Keratinocyte (primary cell): Measurements from ENCODE around the gene CPED1. TPM values are rescaled to one million over a fixed set of nuclear protein-coding genes. Genes with fewer than 3 reads are reported as not detected.

Experiments used
- DNase-seq: peaks from one replicate; pipeline ENCODE4 v3.0.0-alpha.2; 2011; ENCODE audit warnings: low read depth, missing footprints, low spot score
- FAIRE-seq: peaks from 2 replicates; lab custom pipeline; 2011; peaks lifted over from hg19 to GRCh38; lab: Jason Lieb, UNC
- H2AFZ ChIP-seq: 2 replicates; pipeline ENCODE4 v1.6.0; 2012; ENCODE audit warnings: low read length, control low read depth, inconsistent platforms; ENCODE audit not compliant: control insufficient read depth
- H3K27ac ChIP-seq: 2 replicates; pipeline ENCODE4 v1.5.1; 2011; ENCODE audit warnings: low read length; ENCODE audit not compliant: control insufficient read depth, insufficient read depth
- H3K27me3 ChIP-seq: 3 replicates; pipeline ENCODE4 v1.6.0; 2011; ENCODE audit warnings: low read length; ENCODE audit not compliant: control insufficient read depth, insufficient read depth; ENCODE audit errors: extremely low read depth
- H3K36me3 ChIP-seq, 2 experiments: 2 replicates in 1 of 2; 3 replicates in 1 of 2; pipeline ENCODE4 v1.5.1; 2011; ENCODE audit warnings: low read length in 2 of 2, mild to moderate bottlenecking in 1 of 2; ENCODE audit not compliant: control insufficient read depth in 2 of 2, insufficient read depth in 2 of 2; ENCODE audit errors: extremely low read depth in 1 of 2
- H3K4me1 ChIP-seq: 3 replicates; pipeline ENCODE4 v1.5.1; 2011; ENCODE audit warnings: low read length; ENCODE audit not compliant: control insufficient read depth, insufficient read depth; ENCODE audit errors: extremely low read depth
- H3K4me2 ChIP-seq: 3 replicates; pipeline ENCODE4 v1.6.0; 2011; ENCODE audit warnings: low read depth, low read length; ENCODE audit not compliant: control insufficient read depth, insufficient read depth; ENCODE audit errors: extremely low read depth
- H3K4me3 ChIP-seq, 3 experiments: fragments of 200-600 bp in 1 of 3; sonication (generic) in 1 of 3; 2 replicates in 2 of 3; 3 replicates in 1 of 3; pipeline ENCODE4 v1.5.1; 2011 to 2016; ENCODE audit warnings: low read length in 3 of 3, mild to moderate bottlenecking in 3 of 3, control low read depth in 2 of 3, inconsistent platforms in 1 of 3, low read depth in 1 of 3, mixed read lengths in 1 of 3, mixed run types in 1 of 3, moderate library complexity in 1 of 3; ENCODE audit not compliant: control insufficient read depth in 2 of 3, insufficient read depth in 2 of 3; ENCODE audit errors: extremely low read depth in 1 of 3
- H3K79me2 ChIP-seq: 2 replicates; pipeline ENCODE4 v1.6.0; 2012; ENCODE audit warnings: low read length; ENCODE audit not compliant: control insufficient read depth, insufficient read depth
- H3K9ac ChIP-seq: 3 replicates; pipeline ENCODE4 v1.6.0; 2011; ENCODE audit warnings: low read length; ENCODE audit not compliant: control insufficient read depth, insufficient read depth; ENCODE audit errors: extremely low read depth
- H3K9me1 ChIP-seq: 3 replicates; pipeline ENCODE4 v1.6.0; 2011; ENCODE audit warnings: low read length; ENCODE audit not compliant: control insufficient read depth, insufficient read depth; ENCODE audit errors: extremely low read depth
- H3K9me3 ChIP-seq: 2 replicates; pipeline ENCODE4 v1.5.1; 2012; ENCODE audit warnings: low read depth, low read length; ENCODE audit not compliant: control insufficient read depth
- H4K20me1 ChIP-seq: 3 replicates; pipeline ENCODE4 v1.6.0; 2011; ENCODE audit warnings: low read length; ENCODE audit not compliant: control insufficient read depth, insufficient read depth; ENCODE audit errors: extremely low read depth
- EZH2 ChIP-seq: IDR thresholded peaks from one replicate; pipeline ENCODE4 v1.6.1; 2012; ENCODE audit warnings: inconsistent platforms, mild to moderate bottlenecking, low read length, moderate library complexity
- dilution Hi-C: fragments of 300-500 bp; cut with MboI; formaldehyde crosslinking; loops from one replicate; pipeline ENCODE4 v1.7.0; 2020; ENCODE audit warnings: low sequenced_read_pairs; ENCODE audit not compliant: extremely low pct_ligation_motif_present
- polyA plus RNA-seq, 5 experiments: library from polyadenylated mRNA; depleted of rRNA in 3 of 5; stranded (reverse) in 3 of 5; stranded (forward) in 1 of 5; unstranded in 1 of 5; fragments of >200 nt; gene quantifications; 1 replicate in 1 of 5; 2 replicates in 3 of 5; 3 replicates in 1 of 5; pipeline versions ENCODE4 v1.2.1 to v1.2.3, GENCODE V29; 2011 to 2012; ENCODE audit warnings: missing spikeins in 2 of 5, low read depth in 1 of 5, low replicate concordance in 1 of 5
- TF ChIP-seq, protein P1 (sequence below), 3 experiments: IDR thresholded peaks in 1 of 3; conservative IDR thresholded peaks in 1 of 3; optimal IDR thresholded peaks in 1 of 3; 2 replicates in 2 of 3; 3 replicates in 1 of 3; pipeline versions ENCODE3 to v1.5.1; 2011; ENCODE audit warnings: low read length in 3 of 3, mild to moderate bottlenecking in 3 of 3, moderate library complexity in 2 of 3, control low read depth in 1 of 3, inconsistent platforms in 1 of 3; ENCODE audit not compliant: insufficient read depth in 2 of 3; ENCODE audit errors: extremely low read depth in 1 of 3

The CPED1 gene
- polyA plus RNA-seq, 1 donor (not counting 4 experiments of a cell fraction or from before 2014, with no cell fraction given) = 0.62 TPM

DNA sequence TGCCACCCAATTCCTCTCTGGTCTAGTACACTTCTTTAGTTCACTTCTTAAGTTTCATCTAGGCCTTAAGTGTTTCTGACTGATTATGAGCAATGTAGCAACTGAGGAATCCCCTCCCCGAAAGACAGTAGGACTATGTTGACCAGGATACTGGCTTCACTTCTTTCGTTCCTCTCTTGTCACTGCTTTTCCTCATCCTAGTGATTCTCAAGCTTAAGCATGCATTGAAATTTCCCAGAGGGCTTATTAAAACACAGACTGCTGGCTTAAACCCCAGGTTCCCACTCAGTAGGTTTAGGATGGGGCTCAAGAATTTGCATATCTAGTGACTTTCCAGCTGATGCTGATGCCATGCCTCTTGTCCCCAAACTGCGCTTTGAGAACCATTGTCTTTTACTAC, 175.7 kb downstream of the CPED1 start:
- Histone ChIP-seq H4K20me1 (no peaks in the 10 kb centered on the region), H3K9ac (no peak overlapping the region), H3K9me3 (no peaks in the 10 kb centered on the region), H3K9me1 (no peaks in the 10 kb centered on the region), H3K4me3 (no peak overlapping the region), H3K4me1 (no peaks in the 10 kb centered on the region), H3K36me3 (no peaks in the 10 kb centered on the region), H3K27ac (no peak overlapping the region), H3K27me3 (no peaks in the 10 kb centered on the region), H2AFZ (no peak overlapping the region), H3K4me2 (no peak overlapping the region), H3K79me2 (no peaks in the 10 kb centered on the region)
- DNase-seq (no peak), FAIRE-seq (no peak)
- dilution Hi-C loops = no loop called here
- no peak for TF ChIP-seq EZH2
- TF ChIP-seq, protein P1, sequence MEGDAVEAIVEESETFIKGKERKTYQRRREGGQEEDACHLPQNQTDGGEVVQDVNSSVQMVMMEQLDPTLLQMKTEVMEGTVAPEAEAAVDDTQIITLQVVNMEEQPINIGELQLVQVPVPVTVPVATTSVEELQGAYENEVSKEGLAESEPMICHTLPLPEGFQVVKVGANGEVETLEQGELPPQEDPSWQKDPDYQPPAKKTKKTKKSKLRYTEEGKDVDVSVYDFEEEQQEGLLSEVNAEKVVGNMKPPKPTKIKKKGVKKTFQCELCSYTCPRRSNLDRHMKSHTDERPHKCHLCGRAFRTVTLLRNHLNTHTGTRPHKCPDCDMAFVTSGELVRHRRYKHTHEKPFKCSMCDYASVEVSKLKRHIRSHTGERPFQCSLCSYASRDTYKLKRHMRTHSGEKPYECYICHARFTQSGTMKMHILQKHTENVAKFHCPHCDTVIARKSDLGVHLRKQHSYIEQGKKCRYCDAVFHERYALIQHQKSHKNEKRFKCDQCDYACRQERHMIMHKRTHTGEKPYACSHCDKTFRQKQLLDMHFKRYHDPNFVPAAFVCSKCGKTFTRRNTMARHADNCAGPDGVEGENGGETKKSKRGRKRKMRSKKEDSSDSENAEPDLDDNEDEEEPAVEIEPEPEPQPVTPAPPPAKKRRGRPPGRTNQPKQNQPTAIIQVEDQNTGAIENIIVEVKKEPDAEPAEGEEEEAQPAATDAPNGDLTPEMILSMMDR (optimal IDR thresholded peaks at IDR 0.05 in 1 of 3, IDR thresholded peaks at IDR 0.05 in 1 of 3, conservative IDR thresholded peaks at IDR 0.05 in 1 of 3; ENCODE audit: extremely low read depth in 1 of 3, insufficient read depth in 2 of 3, low read length in 3 of 3) = no peak

DNA sequence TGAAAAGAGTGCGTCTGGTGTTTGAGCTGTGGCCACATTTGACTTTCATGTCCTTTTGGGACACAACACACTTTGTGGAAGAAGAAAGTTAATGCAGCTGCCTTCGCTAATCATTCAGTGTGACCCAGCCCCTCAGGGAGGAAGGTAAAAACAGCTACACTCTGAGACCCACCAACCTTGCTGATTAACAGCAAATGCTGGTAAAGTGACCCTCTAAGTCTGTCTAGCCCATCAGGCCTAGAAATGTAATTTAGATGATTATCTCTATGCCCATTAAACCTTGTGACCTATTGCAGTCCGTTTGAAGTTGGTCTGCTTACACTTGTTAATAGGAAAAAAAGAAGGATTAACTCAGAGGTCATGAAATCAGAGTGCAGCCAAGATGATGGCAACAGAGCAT, 178.4 kb downstream of the CPED1 start:
- Histone ChIP-seq H4K20me1 (no peaks in the 10 kb centered on the region), H3K79me2 (no peaks in the 10 kb centered on the region), H3K27ac (no peak overlapping the region), H3K27me3 (no peaks in the 10 kb centered on the region), H3K9me1 (no peaks in the 10 kb centered on the region), H3K4me2 (no peak overlapping the region), H3K9me3 (no peaks in the 10 kb centered on the region), H2AFZ (no peak overlapping the region), H3K4me3 (no peak overlapping the region), H3K9ac (no peak overlapping the region), H3K36me3 (no peaks in the 10 kb centered on the region), H3K4me1 (no peaks in the 10 kb centered on the region)
- dilution Hi-C loops = no loop called here
- FAIRE-seq = no peak
- TF ChIP-seq, protein P1 (optimal IDR thresholded peaks at IDR 0.05 in 1 of 3, IDR thresholded peaks at IDR 0.05 in 1 of 3, conservative IDR thresholded peaks at IDR 0.05 in 1 of 3; ENCODE audit: extremely low read depth in 1 of 3, insufficient read depth in 2 of 3, low read length in 3 of 3) = no peak
- TF ChIP-seq EZH2 = no peak
- no peak for DNase-seq
